Endothelial cell (in vitro differentiated cells): ENCODE measurements around the gene NR3C1. TPM values are rescaled to one million over a fixed set of nuclear protein-coding genes. Genes with fewer than 3 reads are reported as not detected.

Experiments used
- DNase-seq: peaks from one replicate; pipeline ENCODE4 v3.0.0; 2021; ENCODE audit warnings: low spot score
- H3K27ac Mint-ChIP-seq: one replicate; pipeline ENCODE4 v1.8.0; 2021; ENCODE audit warnings: mixed read lengths, inconsistent platforms; ENCODE audit not compliant: unreplicated experiment
- H3K27me3 Mint-ChIP-seq: one replicate; pipeline ENCODE4 v1.8.0; 2021; ENCODE audit warnings: mild to moderate bottlenecking, moderate library complexity, mixed read lengths, inconsistent platforms; ENCODE audit not compliant: unreplicated experiment
- H3K36me3 Mint-ChIP-seq: one replicate; pipeline ENCODE4 v1.8.0; 2021; ENCODE audit warnings: mild to moderate bottlenecking, low read depth, mixed read lengths, inconsistent platforms; ENCODE audit not compliant: unreplicated experiment
- H3K4me1 Mint-ChIP-seq: one replicate; pipeline ENCODE4 v1.8.0; 2021; ENCODE audit warnings: mild to moderate bottlenecking, mixed read lengths, inconsistent platforms; ENCODE audit not compliant: unreplicated experiment
- H3K4me3 Mint-ChIP-seq: one replicate; pipeline ENCODE4 v1.8.0; 2021; ENCODE audit warnings: mild to moderate bottlenecking, mixed read lengths, inconsistent platforms; ENCODE audit not compliant: unreplicated experiment
- H3K9me3 Mint-ChIP-seq: one replicate; pipeline ENCODE4 v1.8.0; 2021; ENCODE audit warnings: mixed read lengths, inconsistent platforms; ENCODE audit not compliant: unreplicated experiment
- CTCF ChIP-seq: fragments of 200-600 bp; sonication (generic); IDR thresholded peaks from one replicate; pipeline ENCODE4 v1.5.0; 2021; ENCODE audit warnings: antibody characterized with exemption; ENCODE audit not compliant: unreplicated experiment
- total RNA-seq: library from RNA; stranded (reverse); fragmentation: NEBNext Ultra II Directional; extraction: Animal tissue kit (Norgen Biotek cat#: 25700); gene quantifications from one replicate; pipeline ENCODE4 v1.2.1, GENCODE V29; 2021; ENCODE audit not compliant: unreplicated experiment

NR3C1 gene
- total RNA-seq, 1 donor from 2014 or later = 9.9 TPM

GRCh38 chr5:143248822-143249579 lies 154.5 kb downstream of the NR3C1 start:
- Mint-ChIP-seq H3K36me3 (peaks cover 5% of the 10 kb centered on the region), H3K4me3 (no peak overlapping the region), H3K27ac (no peak overlapping the region)

GRCh38 chr5:143248391-143248790 lies 155.1 kb downstream of the NR3C1 start:
- DNase-seq = no peak
- Mint-ChIP-seq H3K27me3 (no peaks in the 10 kb centered on the region), H3K36me3 (peaks cover 5% of the 10 kb centered on the region), H3K4me1 (no peaks in the 10 kb centered on the region), H3K9me3 (no peaks in the 10 kb centered on the region), H3K27ac (no peak overlapping the region), H3K4me3 (no peak overlapping the region)
- no peak for TF ChIP-seq CTCF

More at GRCh38 chr5:143248822-143249579, 154.5 kb downstream of the NR3C1 start:
- H3K9me3 Mint-ChIP-seq = no peaks in the 10 kb centered on the region
- no peak for TF ChIP-seq CTCF
- no peak for DNase-seq
- no peaks in the 10 kb centered on the region for H3K4me1 Mint-ChIP-seq
- no peaks in the 10 kb centered on the region for H3K27me3 Mint-ChIP-seq

- H3K9me3 Mint-ChIP-seq = no peaks in the 10 kb centered on the region
- DNase-seq = no peak
- no peak overlapping the region for H3K27ac Mint-ChIP-seq
- no peak for TF ChIP-seq CTCF
- peaks cover 5% of the 10 kb centered on the region for H3K36me3 Mint-ChIP-seq
- no peaks in the 10 kb centered on the region for H3K4me1 Mint-ChIP-seq
- H3K4me3 Mint-ChIP-seq = no peak overlapping the region
- no peaks in the 10 kb centered on the region for H3K27me3 Mint-ChIP-seq
These were observed 156.2 kb downstream of the NR3C1 start for GRCh38 chr5:143247134-143247815.

GRCh38 chr5:143245929-143246561 lies 157.4 kb downstream of the NR3C1 start:
- H3K9me3 Mint-ChIP-seq = no peaks in the 10 kb centered on the region
- no peak for DNase-seq
- H3K4me3 Mint-ChIP-seq = no peak overlapping the region
- H3K36me3 Mint-ChIP-seq = peaks cover 5% of the 10 kb centered on the region
- no peak overlapping the region for H3K27ac Mint-ChIP-seq
- no peaks in the 10 kb centered on the region for H3K4me1 Mint-ChIP-seq
- no peaks in the 10 kb centered on the region for H3K27me3 Mint-ChIP-seq
- no peak for TF ChIP-seq CTCF
